Activated CD4-positive, alpha-beta T cell treated with anti-CD3 and anti-CD28 coated beads, Interleukin-2, amount 50 U/mL, for 4 hours (primary cell): ENCODE data around the gene STAC.
"Not testable (repeated sequence)": the region's sequence is repeated elsewhere in the genome, so short reads cannot be mapped to it uniquely, and the experiment has no call there.

Source experiments
- DNase-seq, 2 experiments: peaks; one replicate each; pipeline ENCODE4 v3.0.0-alpha.2; 2020

Gene STAC

DNA sequence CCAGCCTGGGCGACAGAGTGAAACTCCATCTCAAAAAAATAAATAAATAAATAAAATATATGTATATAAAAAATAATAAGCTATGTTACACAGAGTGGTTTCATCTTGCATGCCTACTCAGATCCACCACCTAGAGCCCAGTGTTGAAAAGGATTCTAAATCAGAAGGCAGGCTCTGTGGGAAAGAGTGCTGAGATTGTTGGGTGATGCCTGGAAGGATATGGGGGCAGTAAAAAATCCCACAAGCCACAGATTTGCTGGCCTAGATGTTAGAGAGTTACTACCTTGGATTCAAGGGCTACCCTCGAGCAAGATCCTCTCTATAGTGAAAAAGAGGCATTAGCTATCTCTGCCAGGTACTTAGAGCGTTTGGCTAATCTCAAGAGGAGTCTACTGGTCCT lies 144.3 kb downstream of the STAC start:
- no peak for DNase-seq

DNA sequence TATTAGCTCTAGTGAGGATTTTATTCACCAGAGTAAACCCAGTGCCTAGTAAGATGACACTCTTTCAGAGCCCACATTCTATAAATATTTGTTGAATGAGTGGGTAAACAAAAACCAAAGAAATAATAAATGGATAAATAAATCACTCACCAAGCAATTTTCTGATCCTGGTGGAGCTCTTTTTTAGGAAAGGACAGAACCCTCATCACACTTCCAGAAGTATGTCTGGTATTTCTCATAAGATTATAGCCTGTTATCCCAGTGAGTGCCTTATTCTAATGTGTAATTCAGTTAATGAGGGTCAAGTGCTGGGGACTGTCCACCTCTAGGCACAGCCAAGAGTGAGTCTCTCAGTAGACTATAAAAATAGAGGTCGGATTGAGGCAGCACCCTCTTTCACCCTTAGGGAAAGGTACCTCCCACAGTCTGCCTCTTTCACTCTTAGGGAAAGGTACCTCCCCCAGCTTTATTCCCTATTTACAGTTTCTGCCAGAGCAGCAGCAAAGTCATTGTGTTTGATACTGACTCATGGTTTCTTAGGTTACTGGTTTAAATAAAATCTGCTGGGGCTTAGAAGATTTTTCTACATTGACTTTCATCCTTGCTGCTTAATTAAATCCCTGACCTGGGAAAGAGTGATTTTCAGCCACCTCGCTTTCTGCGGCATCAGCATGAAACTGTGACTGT lies 145.0 kb downstream of the STAC start:
- DNase-seq: no peak

DNA sequence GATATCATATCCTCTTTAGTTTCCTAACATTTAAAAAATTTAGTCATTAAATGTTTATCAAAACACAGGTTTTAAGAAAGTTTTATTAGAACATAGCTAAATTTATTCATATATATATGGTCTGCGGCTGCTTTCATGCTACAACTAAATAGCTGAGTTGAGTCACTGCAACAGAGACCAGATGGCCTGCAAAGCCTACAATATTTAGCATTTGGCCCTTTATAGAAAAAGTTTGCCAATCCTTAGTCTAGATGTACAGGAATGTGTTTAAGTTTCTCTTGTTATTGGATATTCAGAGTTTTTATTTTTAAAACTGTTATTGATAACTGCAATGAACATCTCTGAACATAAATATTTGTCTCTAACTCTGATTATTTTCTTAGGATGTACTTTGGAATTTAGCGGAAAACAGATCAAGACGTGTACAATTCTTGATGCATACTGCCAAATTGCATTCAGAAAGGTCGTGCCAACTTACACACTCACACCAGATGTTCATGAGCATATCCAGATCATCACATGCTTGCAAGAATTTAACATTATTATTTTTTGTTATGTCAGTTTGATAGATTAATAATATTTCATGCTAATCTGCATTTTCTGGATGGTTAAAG lies 157.9 kb downstream of the STAC start:
- DNase-seq: no peak

GRCh38 chr3:36540888-36541518 lies 160.7 kb downstream of the STAC start:
- no peak for DNase-seq

GRCh38 chr3:36542186-36542585 lies 161.9 kb downstream of the STAC start:
- no peak for DNase-seq

- no peak for DNase-seq
Measured at GRCh38 chr3:36543276-36543997, 163.1 kb downstream of the STAC start.

- DNase-seq: no peak
Measured at GRCh38 chr3:36546226-36546625, 165.9 kb downstream of the STAC start.

DNA sequence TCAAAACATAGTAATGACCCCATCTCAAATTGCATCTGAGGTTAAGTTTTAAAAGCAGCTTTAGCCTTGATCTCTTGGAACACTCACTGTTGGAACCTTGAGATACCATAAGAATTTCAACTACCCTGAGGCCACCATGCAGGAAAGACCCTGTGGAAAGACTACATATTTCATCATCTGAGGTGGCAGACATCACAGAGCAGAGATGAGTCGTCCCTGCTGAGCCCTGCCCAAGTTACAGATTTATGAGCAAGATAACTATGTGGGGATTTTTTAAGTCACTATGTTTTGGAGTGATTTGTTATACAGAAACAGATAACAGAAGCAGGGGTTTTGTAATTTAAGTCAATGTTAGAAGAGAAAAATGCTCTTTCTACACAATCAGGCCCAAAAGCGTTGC lies 168.4 kb downstream of the STAC start:
- no peak for DNase-seq

- DNase-seq: no peak
Measured at GRCh38 chr3:36557021-36557707, 176.9 kb downstream of the STAC start.

GRCh38 chr3:36557708-36558421 lies 177.6 kb downstream of the STAC start:
- no peak for DNase-seq

- DNase-seq: no peak
Measured at GRCh38 chr3:36558961-36559360, 178.7 kb downstream of the STAC start.

- no peak for DNase-seq
Measured at GRCh38 chr3:36560685-36561084, 180.4 kb downstream of the STAC start.

DNA sequence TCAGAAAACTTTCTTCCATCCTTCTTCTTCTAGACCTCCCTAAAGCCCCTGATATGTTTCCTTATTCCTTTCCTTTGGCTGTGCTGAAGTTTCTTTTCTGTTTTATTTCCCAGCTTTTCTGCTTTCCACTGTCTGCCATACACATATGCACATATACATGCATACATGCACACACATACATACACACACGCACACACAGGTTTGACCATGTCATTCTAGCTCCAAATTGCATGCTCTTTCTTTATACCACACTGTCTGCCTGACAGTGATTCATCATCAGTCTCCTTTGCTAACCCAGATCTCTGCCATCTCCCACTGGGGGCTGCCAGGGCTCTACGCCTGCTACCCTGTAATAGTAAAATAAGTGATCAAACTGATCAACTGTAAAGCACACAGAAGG lies 181.3 kb downstream of the STAC start:
- DNase-seq: no peak

GRCh38 chr3:36562945-36563344 lies 182.6 kb downstream of the STAC start:
- DNase-seq: no peak

- DNase-seq: no peak
Measured at GRCh38 chr3:36575241-36575640, 194.9 kb downstream of the STAC start.

DNA sequence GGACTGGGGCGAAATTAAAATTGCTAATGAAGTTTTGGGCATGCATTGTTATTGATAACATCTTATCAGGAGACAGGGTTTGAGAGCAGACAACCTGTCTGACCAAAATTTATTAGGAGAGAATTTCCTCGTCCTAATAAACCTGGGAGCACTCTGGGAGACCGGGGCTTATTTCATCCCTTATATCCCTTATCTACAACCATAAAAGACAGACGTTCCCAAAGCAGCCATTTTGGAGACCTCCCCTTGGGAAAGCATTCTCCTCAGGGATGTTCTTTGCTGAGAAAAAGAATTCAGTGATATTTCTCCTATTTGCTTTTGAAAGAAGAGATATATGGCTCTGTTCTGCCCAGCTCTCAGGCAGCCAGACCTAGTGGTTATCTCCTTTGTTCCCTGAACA lies 198.1 kb downstream of the STAC start:
- not testable (repeated sequence) for DNase-seq

DNA sequence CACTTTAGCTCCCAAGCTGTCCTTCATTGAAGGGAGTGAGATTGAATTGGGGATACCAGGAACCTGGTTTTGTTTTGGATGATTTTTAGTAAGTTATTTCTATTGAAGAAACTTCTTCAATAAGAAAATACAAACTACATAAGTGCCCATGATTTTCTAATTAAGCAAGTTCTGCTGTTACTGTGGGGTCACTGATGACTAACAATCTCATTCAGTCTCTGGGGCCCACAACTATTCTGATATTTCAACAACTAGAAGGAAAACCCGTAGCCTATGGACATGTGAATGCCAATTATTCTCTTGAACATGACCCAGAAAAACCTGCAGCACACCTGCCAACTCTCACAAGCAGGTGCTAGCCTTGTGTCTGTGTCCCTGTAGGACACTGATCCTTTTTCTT lies 199.4 kb downstream of the STAC start:
- no peak for DNase-seq

DNA sequence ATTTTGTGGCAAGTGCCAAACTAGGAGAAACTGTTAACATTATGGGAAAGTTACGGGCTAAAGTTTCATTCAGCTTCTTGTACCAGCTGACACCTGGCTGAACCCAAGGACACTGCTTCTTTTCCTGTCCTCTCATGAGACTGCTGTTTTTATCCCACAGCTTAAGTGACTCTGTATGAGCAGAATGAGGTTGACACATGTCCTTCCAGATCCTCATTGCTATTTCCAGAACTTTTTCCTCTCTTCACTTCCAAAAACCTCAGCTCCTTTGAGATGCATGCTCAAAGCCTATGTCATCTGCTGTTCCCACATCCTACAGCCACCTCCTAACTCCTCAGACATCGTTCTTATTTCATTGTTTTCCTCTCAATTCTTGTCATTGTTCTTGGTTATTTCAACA lies 200.4 kb downstream of the STAC start:
- no peak for DNase-seq

DNA sequence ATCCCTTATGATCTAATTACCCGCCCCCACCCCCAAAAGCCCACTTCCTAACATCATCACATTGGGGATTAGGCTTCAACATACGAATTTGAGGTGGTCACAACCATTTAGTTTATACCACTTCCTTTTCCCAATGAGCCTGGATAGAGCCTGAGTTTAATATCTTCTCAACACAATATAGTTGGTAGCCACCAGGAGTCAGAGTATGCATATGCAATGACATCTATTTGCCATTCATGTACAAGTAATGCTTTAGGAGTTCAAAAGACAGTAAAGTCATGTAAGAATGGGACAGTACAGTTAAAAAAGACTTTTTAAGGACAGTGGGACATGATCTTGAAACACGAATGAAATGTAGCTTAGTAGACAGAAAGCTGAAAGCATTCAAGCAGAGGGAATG lies 211.7 kb downstream of the STAC start:
- DNase-seq: no peak

DNA sequence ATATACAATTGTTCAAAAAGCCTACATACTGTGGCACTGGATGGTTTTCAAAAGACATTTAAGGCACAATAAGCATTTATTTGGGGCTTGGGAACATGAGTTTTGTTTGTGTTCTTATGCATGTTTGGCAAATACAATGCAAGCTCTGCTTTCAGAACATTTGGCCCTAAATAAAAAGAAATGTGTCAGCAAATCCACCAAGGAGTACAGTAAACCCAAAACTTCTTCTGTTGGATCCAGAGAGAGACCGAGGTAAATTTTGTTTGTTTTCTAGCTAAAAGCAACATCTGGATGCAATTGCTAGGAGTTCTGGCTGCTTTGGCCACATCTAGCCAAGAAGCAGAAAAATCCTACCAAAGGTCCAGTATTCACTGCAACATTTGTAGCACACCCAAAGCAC lies 215.2 kb downstream of the STAC start:
- DNase-seq: no peak

DNA sequence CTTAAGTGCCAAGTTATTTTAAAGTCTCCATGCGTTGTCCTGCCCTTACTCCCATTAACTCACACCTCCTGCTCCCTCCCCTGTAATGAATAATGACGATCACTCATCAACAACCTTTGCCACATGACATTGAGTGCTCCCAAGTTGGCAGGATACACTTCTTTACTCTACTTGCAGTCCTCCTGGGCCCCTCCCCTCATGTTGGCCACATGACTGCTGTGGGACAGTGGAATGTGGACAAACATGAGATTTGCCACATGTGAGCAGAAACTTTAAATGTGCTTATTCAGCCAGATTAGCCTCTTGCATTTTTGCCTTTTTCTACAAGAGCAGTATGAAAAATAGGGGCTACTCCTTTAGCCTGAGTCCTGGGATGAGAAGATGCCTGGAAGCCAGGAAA lies 216.1 kb downstream of the STAC start:
- DNase-seq: no peak

DNA sequence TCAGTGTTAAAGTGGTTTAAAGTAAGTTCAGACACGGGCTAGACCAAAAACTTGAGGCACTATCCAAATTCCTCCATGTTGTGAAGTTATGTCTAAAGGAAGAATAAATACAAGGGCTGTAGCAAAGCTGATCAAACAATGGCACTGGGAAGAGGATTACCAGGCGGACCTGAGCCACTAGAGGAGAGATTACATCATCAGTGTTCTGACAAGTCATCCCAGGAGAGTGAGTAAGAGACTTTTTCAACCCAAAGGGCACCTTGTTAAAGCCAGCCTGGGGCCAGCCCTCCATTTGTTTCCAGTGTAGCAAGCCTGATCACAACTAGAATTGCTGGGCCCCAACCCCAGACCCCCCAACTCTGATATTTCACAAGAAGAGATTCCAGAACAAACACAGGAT lies 217.1 kb downstream of the STAC start:
- no peak for DNase-seq
